AG08395 (cell line): ENCODE data around the gene CD160.
"Not testable (repeated sequence)": the region's sequence is repeated elsewhere in the genome, so short reads cannot be mapped to it uniquely, and the experiment has no call there.

Experiments used
- DNase-seq: peaks from one replicate; pipeline ENCODE4 v3.0.0; 2012; ENCODE audit warnings: mixed read lengths, low spot score

Gene CD160

DNA sequence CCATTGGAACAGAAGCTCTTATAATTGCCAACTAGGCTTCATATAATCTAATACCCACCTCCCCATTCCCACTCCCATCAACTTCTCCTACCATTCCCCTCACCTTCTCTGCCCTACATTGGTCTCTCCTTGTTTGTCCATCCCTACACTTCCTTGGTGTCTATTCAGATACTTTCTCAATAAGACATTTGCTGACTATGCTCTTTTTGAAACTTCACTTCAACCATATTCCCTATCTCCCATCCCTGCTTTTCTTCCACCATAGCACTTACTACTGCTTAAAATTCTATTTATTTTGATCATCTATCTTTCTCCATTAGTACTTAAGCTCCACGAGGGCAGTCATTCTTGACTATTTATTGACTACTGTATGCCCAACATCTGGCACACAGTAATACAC lies 40.4 kb downstream of the CD160 start:
- no peak for DNase-seq

DNA sequence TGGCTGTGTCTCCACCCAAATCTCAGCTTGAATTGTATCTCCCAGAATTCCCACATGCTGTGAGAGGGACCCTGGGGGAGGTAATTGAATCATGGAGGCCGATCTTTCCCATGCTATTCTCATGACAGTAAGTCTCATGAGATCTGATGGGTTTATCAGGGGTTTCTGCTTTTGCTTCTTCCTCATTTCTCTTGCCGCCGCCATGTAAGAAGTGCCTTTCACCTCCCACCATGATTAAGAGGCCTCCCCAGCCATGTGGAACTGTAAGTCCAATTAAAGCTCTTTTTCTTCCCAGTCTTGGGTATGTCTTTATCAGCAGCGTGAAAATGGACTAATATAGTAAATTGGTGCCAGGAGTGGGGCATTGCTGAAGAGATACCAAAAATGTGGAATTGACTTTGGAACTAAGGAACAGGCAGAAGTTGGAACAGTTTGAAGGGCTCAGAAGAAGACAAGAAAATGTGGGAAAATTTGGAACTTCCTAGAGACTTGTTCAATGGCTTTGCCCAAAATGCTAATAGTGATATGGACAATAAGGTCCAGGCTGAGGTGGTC lies 41.2 kb downstream of the CD160 start:
- DNase-seq, result not testable (repeated sequence)

- DNase-seq, result not testable (repeated sequence)
Measured at GRCh38 chr1:145761498-145761897, 42.2 kb downstream of the CD160 start.

DNA sequence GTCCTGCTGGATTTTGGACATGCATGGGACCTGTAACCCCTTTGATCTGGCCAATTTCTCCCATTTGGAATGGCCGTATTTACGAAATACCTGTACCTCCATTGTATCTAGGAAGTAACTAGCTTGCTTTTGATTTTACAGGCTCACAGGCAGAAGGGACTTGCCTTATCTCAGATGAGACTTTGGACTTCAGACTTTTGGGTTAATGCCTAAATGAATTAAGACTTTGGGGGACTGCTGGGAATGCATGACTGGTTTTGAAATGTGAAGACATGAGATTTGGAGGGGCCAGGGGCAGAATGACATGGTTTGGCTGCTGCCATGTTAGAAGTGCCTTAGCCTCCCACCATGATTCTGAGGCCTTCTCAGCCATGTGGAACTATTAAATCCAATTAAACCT lies 42.7 kb downstream of the CD160 start:
- not testable (repeated sequence) for DNase-seq

DNA sequence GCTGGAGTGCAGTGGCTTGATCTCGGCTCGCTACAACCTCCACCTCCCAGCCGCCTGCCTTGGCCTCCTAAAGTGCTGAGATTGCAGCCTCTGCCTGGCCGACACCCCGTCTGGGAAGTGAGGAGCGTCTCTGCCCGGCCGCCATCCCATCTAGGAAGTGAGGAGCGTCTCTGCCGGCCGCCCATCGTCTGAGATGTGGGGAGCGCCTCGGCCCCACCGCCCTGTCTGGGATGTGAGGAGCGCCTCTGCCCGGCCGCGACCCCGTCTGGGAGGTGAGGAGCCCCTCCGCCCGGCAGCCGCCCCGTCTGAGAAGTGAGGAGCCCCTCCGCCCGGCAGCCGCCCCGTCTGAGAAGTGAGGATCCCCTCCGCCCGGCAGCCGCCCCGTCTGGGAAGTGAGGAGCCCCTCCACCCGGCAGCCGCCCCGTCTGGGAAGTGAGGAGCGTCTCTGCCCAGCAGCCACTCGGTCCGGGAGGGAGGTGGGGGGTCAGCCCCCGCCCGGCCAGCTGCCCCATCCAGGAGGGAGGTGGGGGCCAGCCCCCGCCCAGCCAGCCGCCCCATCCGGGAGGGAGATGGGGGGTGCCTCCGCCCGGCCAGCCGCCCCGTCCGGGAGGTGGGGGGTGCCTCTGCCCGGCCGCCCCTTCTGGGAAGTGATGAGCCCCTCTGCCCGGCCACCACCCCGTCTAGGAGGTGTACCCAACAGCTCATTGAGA lies 45.1 kb downstream of the CD160 start:
- not testable (repeated sequence) for DNase-seq

GRCh38 chr1:145765127-145765526 lies 45.8 kb downstream of the CD160 start:
- not testable (repeated sequence) for DNase-seq

DNA sequence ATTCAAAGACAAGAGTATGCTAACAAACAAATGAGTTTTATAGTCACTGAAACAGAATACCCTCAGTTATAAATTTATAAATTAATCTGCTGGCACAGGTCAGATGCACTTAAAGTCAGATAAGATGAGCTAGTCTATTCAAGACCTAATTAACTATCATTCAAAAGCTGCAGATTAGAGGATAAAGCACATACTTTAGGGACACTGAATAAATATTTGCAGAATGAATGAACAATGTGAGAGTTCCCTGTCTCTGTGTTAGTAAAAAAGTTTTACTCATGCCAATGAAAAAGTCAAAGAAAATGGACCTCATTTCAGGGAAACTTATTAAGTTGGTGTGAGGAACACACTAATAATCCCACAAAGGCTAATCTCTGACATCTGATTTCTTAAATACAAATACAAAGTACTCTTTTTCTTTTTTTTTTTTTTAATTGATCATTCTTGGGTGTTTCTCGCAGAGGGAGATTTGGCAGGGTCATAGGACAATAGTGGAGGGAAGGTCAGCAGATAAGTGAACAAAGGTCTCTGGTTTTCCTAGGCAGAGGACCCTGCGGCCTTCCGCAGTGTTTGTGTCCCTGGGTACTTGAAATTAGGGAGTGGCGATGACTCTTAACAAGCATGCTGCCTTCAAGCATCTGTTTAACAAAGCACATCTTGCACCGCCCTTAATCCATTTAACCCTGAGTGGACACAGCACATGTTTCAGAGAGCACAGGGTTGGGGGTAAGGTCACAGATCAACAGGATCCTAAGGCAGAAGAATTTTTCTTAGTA lies 46.5 kb downstream of the CD160 start:
- DNase-seq, result not testable (repeated sequence)

GRCh38 chr1:145766926-145767325 lies 47.6 kb downstream of the CD160 start:
- not testable (repeated sequence) for DNase-seq

- DNase-seq, result not testable (repeated sequence)
Measured at GRCh38 chr1:145768004-145768403, 48.7 kb downstream of the CD160 start.

- no peak for DNase-seq
Measured at GRCh38 chr1:145771056-145771455, 51.8 kb downstream of the CD160 start.

DNA sequence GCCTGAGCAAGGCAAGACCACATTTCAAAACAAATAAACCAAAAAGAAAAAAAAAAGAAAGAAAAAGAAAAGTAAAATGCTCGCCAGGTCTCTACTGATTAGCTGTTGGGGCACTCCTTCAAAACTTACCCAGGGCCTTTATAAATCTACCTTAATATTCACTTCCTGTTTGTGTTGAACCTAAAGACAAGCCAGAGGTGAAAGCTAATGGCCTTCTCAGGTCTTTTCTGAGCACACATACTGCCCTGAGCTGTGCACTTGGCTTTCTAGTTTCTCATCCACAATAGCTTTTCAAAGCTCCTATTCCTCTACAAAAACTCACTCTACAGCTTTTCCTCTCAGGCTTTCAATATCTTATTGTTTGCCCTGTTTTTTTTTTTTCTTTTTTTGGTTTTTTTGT lies 54.1 kb downstream of the CD160 start:
- DNase-seq, result no peak

DNA sequence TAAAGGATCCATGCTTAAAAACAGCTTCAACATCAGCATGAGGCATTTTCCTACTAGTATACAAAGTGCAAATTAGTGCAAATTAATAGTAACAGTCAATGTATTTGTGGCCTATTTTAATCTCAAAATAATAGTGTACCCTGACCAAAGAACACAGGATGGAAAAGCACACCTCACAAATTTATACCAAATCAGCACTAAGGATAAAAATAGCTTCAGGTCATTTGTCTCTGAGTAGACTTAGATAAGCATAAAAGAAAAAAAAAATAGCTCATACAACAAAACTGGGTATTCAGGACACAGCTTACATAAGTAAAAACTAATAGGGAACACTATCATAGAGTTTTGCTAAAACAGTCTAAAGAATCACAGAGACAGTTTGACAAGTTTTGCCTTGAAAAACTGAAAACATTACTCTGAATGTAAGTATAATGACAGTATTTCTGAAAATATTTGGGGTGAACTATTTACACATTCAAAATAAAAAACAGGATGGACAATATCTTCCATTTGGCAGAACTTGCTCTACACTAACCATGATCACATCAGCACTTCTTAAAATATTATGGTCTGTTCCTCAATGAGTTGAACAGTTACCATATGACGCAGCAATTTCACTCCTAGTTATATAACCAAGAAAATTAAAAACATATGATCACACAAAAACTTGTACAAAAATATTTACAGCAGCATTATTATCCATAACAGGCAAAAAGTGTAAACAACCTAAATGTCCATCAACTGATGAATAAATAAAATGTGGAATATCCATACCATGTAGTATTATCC lies 58.3 kb downstream of the CD160 start:
- DNase-seq, result no peak

DNA sequence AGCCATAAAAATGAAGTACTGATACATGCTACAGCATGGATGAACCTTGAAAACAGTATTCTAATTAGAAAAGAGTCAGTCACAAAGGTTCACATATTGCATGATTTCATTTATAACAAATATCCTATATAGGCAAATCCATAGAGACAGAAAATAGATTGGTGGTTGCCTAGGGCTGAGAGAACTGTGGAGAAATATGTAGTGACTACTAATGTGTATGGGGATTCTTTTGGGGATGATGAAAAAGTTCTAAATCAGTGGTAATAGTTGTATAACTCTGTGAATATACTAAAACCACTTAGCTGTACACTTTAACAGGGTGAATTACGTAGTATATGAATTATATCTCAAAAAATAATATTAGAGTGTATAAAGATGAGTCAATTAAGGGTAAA lies 58.8 kb downstream of the CD160 start:
- no peak for DNase-seq

GRCh38 chr1:145782272-145783099 lies 63.2 kb downstream of the CD160 start:
- DNase-seq, result peak; percentile 66

- no peak for DNase-seq
Measured at GRCh38 chr1:145784409-145784808, 65.1 kb downstream of the CD160 start.

- DNase-seq, result no peak
Measured at GRCh38 chr1:145785547-145785946, 66.2 kb downstream of the CD160 start.

DNA sequence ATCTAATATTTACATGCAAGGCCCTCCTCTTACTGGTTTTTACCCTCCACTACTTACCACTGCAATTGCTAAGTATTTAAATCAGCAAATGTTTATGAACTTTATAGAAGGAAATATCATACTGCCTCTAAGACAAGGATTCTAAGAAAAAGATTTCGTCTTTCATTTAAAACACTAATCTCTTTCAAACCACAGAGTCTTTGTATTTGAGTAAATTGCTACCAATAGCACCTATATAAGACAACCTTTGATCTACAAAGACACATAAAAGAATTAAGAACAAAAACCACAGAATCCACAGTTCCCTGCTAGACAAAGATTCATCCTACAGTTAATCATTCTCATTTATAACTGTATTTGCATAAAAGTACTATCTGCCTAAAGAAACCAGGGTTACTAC lies 67.0 kb downstream of the CD160 start:
- DNase-seq, result no peak

GRCh38 chr1:145788580-145788979 lies 69.3 kb downstream of the CD160 start:
- DNase-seq, result no peak
